ENCODE measurements around the gene SP1.

Gene SP1

DNA sequence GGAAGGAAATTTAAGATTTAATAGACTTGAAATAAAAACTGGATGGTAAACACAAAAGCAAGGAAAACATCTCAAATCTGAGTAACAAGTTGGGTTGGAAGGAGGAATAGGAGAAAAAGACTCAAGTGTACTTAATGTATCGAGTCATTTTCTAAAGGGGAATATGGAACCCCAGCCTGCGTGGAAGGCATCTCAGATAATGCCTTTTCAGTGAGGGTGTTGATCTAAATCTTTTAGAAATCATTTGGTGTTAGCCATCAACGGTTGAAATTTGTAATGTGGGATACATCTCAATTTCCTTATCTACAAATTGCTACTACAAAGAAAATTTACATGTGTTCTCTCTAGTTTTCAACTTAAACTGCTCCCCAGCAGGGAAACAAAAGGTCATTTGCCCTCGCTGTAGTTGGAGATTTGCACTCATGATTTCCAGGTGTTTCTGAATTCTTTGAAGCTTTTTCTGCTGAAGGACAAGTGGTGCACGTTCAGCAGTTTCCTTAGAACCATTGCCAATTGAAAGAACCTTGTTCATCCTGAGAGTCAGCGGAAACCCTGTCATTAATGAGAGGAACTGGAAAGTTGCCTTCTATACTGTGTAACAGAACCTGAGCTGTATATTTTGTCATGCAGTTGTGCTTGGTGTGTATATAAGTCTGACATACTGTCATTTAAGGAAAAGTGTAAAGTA lies 74.1 kb downstream of the SP1 start:
- Histone ChIP-seq H3K36me3 (ENCODE audit: control insufficient read depth in 2 of 2, insufficient read depth in 1 of 2, low read length in 2 of 2) (peaks cover 47 to 64% of the 10 kb centered on the region in 2 experiments), H3K27ac (ENCODE audit: extremely low read depth, low read depth, low read length) (no peak overlapping the region)
- POLR2A ChIA-PET: interaction anchor here (1.2 to 2.2 kb wide), 3 partner anchors 27 to 47 kb away, joined by 3 to 10 read pairs (median 3); partner anchors contain the start of gene TARBP2

DNA sequence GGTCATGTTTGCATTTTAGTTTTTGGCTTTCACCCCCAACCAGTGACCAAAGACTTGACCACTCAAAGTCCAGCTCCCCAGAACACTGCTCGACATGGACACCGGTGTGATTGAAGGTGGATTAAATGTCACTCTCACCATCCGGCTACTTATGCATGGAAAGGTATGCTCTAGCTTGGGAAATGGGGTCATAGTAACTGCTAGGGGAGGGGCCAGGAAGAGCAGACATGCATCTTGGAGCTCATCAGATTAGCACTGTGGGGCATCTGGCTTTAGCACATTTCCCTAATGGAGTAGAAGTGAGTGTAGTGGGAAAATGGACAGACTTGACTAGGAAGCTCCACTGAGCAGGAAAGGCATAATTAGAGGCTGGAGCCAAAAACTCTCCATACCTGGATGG lies 74.7 kb downstream of the SP1 start:
- H3K9me3 ChIP-seq (ENCODE audit: control insufficient read depth, insufficient read depth, low read depth, low read length): no peaks in the 10 kb centered on the region
- H3K27ac ChIP-seq (ENCODE audit: extremely low read depth, low read depth, low read length): no peak overlapping the region
- TF ChIP-seq ZNF341 (tag by site-specific recombination; IDR thresholded peaks at IDR 0.05; ENCODE audit: low read depth) (peak; percentile 52; the same call in 1 of the 2 replicates), ZNF624 (tag by site-specific recombination; IDR thresholded peaks at IDR 0.05) (no peak)
- CTCF ChIA-PET: interaction anchor here (0.5 to 1.8 kb wide), 6 partner anchors 23 to 1461 kb away, joined by 3 to 9 read pairs (median 3); no protein-coding TSS in a partner anchor
- H3K4me3 ChIP-seq (ENCODE audit: low read depth, low read length): no peak overlapping the region
- POLR2A ChIA-PET: interaction anchor here (0.7 to 2.2 kb wide), 5 partner anchors 27 to 111 kb away, joined by 3 to 10 read pairs (median 3); partner anchors contain the start of gene TARBP2
- peaks cover 3% of the 10 kb centered on the region for H3K4me1 ChIP-seq (ENCODE audit: control insufficient read depth, insufficient read depth, low read length)
- H3K36me3 ChIP-seq (ENCODE audit: control insufficient read depth in 2 of 2, insufficient read depth in 1 of 2, low read length in 2 of 2): peaks cover 53 to 70% of the 10 kb centered on the region in 2 experiments

More for the DNA sequence above, 74.1 kb downstream of the SP1 start:
- CTCF ChIA-PET: interaction anchor here (0.5 to 1.8 kb wide), 5 partner anchors 23 to 1182 kb away, joined by 3 to 5 read pairs (median 3); no protein-coding TSS in a partner anchor
- no peaks in the 10 kb centered on the region for H3K9me3 ChIP-seq (ENCODE audit: control insufficient read depth, insufficient read depth, low read depth, low read length)
- no peak for TF ChIP-seq ZBTB1 (tag by site-specific recombination; IDR thresholded peaks at IDR 0.05)
- peak; percentile 72; the same call in 1 of the 2 replicates for TF ChIP-seq PRDM1 (tag by site-specific recombination; IDR thresholded peaks at IDR 0.05)
- peak overlapping the region; percentile 99 for H3K4me3 ChIP-seq (ENCODE audit: low read depth, low read length)
- peaks cover 3% of the 10 kb centered on the region for H3K4me1 ChIP-seq (ENCODE audit: control insufficient read depth, insufficient read depth, low read length)

DNA sequence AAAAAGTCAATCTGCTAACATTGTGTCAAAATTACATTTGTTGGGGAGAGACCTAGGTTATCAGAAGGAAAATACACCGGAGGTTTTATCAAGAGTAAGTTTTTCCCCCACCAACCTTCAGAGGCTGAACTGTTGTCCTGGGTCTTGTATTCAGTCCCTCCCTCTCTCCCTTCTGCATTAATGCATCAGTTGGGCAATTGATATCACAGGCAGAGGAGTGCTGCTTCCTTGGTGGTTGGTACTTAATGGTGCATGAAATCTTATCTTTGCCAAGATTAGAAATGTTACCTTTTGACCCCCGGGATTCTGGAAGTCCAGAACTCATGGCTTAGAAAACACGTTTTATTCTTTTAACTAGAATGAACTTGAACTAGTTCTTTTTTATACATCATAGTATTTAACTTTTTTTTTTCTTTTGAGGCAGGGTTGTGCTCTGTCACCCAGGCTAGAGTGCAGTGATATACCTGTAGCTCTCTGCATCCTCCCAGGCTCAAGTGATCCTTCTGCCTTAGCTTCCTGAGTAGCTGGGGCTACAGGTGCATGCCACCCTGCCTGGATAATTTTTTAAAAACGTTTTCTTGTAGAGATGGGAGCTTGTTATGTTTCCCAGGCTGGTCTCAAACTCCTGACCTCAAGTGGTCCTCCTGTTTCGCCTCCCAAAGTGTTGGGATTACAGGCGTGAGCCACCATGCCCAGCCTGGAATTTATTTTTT lies 76.8 kb downstream of the SP1 start:
- ChIA-PET CTCF (no interaction called here), POLR2A (interaction anchor here (0.8 kb wide), 1 partner anchor 16 kb away, joined by 3 read pairs; no protein-coding TSS in a partner anchor)

DNA sequence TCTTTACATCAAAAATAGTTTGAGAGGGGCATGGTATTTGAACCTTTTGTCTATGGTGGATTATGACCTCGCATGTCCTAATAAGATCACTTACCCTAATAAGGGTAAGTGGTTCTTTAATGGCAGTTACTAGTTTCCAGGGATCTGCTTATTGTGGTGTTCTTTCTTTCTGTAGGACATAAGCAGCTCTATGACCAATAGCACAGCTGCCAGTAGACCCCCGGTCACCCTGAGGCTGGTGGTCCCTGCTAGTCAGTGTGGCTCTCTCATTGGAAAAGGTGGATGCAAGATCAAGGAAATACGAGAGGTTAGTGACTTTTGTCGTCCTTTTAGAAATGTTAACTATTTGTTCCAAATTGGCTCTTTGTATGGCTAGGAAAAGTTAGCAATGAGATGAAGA lies 79.1 kb downstream of the SP1 start:
- no peak overlapping the region for H3K27ac ChIP-seq (ENCODE audit: extremely low read depth, low read depth, low read length)
- H3K36me3 ChIP-seq (ENCODE audit: control insufficient read depth in 2 of 2, insufficient read depth in 1 of 2, low read length in 2 of 2): peaks cover 96 to 100% of the 10 kb centered on the region in 2 experiments
- no peak overlapping the region for H3K4me3 ChIP-seq (ENCODE audit: low read depth, low read length)
- CTCF ChIA-PET: interaction anchor here (0.7 to 1.4 kb wide), 3 partner anchors 13 to 107 kb away, joined by 3 to 4 read pairs (median 3); no protein-coding TSS in a partner anchor
- H3K9me3 ChIP-seq (ENCODE audit: control insufficient read depth, insufficient read depth, low read depth, low read length): no peaks in the 10 kb centered on the region
- H3K4me1 ChIP-seq (ENCODE audit: control insufficient read depth, insufficient read depth, low read length): peaks cover 3% of the 10 kb centered on the region; the same call in 1 of the 2 replicates
- TF ChIP-seq SP3 (tag by site-specific recombination; IDR thresholded peaks at IDR 0.05): no peak
- TF ChIP-seq ZBTB48 (tag by site-specific recombination; IDR thresholded peaks at IDR 0.05): no peak
- TF ChIP-seq, protein P1, sequence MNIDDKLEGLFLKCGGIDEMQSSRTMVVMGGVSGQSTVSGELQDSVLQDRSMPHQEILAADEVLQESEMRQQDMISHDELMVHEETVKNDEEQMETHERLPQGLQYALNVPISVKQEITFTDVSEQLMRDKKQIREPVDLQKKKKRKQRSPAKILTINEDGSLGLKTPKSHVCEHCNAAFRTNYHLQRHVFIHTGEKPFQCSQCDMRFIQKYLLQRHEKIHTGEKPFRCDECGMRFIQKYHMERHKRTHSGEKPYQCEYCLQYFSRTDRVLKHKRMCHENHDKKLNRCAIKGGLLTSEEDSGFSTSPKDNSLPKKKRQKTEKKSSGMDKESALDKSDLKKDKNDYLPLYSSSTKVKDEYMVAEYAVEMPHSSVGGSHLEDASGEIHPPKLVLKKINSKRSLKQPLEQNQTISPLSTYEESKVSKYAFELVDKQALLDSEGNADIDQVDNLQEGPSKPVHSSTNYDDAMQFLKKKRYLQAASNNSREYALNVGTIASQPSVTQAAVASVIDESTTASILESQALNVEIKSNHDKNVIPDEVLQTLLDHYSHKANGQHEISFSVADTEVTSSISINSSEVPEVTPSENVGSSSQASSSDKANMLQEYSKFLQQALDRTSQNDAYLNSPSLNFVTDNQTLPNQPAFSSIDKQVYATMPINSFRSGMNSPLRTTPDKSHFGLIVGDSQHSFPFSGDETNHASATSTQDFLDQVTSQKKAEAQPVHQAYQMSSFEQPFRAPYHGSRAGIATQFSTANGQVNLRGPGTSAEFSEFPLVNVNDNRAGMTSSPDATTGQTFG (tag by site-specific recombination; IDR thresholded peaks at IDR 0.05; ENCODE audit: borderline replicate concordance): no peak
- TF ChIP-seq, protein P2, sequence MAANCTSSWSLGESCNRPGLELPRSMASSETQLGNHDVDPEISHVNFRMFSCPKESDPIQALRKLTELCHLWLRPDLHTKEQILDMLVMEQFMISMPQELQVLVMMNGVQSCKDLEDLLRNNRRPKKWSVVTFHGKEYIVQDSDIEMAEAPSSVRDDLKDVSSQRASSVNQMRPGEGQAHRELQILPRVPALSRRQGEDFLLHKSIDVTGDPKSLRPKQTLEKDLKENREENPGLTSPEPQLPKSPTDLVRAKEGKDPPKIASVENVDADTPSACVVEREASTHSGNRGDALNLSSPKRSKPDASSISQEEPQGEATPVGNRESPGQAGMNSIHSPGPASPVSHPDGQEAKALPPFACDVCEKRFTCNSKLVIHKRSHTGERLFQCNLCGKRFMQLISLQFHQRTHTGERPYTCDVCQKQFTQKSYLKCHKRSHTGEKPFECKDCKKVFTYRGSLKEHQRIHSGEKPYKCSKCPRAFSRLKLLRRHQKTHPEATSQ (tag by site-specific recombination; IDR thresholded peaks at IDR 0.05): no peak
- TF ChIP-seq, protein P3, sequence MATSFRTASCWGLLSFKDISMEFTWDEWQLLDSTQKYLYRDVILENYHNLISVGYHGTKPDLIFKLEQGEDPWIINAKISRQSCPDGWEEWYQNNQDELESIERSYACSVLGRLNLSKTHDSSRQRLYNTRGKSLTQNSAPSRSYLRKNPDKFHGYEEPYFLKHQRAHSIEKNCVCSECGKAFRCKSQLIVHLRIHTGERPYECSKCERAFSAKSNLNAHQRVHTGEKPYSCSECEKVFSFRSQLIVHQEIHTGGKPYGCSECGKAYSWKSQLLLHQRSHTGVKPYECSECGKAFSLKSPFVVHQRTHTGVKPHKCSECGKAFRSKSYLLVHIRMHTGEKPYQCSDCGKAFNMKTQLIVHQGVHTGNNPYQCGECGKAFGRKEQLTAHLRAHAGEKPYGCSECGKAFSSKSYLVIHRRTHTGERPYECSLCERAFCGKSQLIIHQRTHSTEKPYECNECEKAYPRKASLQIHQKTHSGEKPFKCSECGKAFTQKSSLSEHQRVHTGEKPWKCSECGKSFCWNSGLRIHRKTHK (tag by site-specific recombination; IDR thresholded peaks at IDR 0.05): no peak
- TF ChIP-seq, protein P4, sequence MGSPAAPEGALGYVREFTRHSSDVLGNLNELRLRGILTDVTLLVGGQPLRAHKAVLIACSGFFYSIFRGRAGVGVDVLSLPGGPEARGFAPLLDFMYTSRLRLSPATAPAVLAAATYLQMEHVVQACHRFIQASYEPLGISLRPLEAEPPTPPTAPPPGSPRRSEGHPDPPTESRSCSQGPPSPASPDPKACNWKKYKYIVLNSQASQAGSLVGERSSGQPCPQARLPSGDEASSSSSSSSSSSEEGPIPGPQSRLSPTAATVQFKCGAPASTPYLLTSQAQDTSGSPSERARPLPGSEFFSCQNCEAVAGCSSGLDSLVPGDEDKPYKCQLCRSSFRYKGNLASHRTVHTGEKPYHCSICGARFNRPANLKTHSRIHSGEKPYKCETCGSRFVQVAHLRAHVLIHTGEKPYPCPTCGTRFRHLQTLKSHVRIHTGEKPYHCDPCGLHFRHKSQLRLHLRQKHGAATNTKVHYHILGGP (tag by site-specific recombination; IDR thresholded peaks at IDR 0.05): no peak
- TF ChIP-seq, protein P5, sequence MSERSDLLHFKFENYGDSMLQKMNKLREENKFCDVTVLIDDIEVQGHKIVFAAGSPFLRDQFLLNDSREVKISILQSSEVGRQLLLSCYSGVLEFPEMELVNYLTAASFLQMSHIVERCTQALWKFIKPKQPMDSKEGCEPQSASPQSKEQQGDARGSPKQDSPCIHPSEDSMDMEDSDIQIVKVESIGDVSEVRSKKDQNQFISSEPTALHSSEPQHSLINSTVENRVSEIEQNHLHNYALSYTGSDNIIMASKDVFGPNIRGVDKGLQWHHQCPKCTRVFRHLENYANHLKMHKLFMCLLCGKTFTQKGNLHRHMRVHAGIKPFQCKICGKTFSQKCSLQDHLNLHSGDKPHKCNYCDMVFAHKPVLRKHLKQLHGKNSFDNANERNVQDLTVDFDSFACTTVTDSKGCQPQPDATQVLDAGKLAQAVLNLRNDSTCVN (tag by site-specific recombination; optimal IDR thresholded peaks at IDR 0.05): no peak
- POLR2A ChIA-PET: interaction anchor here (0.8 to 2.9 kb wide), 3 partner anchors 9 to 18 kb away, joined by 3 to 23 read pairs (median 3); no protein-coding TSS in a partner anchor

More for the DNA sequence above, 76.8 kb downstream of the SP1 start:
- no peak overlapping the region for H3K27ac ChIP-seq (ENCODE audit: extremely low read depth, low read depth, low read length)
- H3K36me3 ChIP-seq (ENCODE audit: control insufficient read depth in 2 of 2, insufficient read depth in 1 of 2, low read length in 2 of 2): peaks cover 74 to 91% of the 10 kb centered on the region in 2 experiments
- peak; percentile 59; the same call in 1 of the 2 replicates for TF ChIP-seq SCRT1 (tag by site-specific recombination; IDR thresholded peaks at IDR 0.05; ENCODE audit: borderline replicate concordance)
- no peak for TF ChIP-seq ZNF341 (tag by site-specific recombination; IDR thresholded peaks at IDR 0.05; ENCODE audit: low read depth)
- TF ChIP-seq SCRT2 (tag by site-specific recombination; IDR thresholded peaks at IDR 0.05): peak; percentile 85
- H3K9me3 ChIP-seq (ENCODE audit: control insufficient read depth, insufficient read depth, low read depth, low read length): no peaks in the 10 kb centered on the region
- no peak overlapping the region for H3K4me3 ChIP-seq (ENCODE audit: low read depth, low read length)
- peaks cover 3% of the 10 kb centered on the region for H3K4me1 ChIP-seq (ENCODE audit: control insufficient read depth, insufficient read depth, low read length)

Measured in HEK293 (cell line).